Measurements from ENCODE around the gene SLC35A2. TPM values are rescaled to one million over a fixed set of nuclear protein-coding genes. Genes with fewer than 3 reads are reported as not detected.
A peak's percentile ranks its signal among the peaks of the same experiment; 100 is the strongest.
"Not testable (repeated sequence)": the region's sequence is repeated elsewhere in the genome, so short reads cannot be mapped to it uniquely, and the experiment has no call there.

Gene SLC35A2
- total and polyA plus RNA-seq, 4 donors = 16.7 to 41.2 (median 32.0) TPM

- peak; percentile 92 for ATAC-seq (ENCODE audit: insufficient read depth, low FRiP score)
- Histone ChIP-seq H3K36me3 (ENCODE audit: control insufficient read depth in 4 of 4, insufficient read depth in 4 of 4, low read length in 4 of 4) (peaks cover 0 to 3% (median under 1%) of the 10 kb centered on the region in 4 donors), H3K27ac (ENCODE audit: low read depth in 1 of 2, low read length in 1 of 2) (peak overlapping the region; percentile 12 to 43), H3K4me3 (peak overlapping the region; percentile 36), H3K9ac (ENCODE audit: insufficient read depth in 1 of 2, low read length in 2 of 2) (no peak overlapping the region), H3K27me3 (ENCODE audit: control insufficient read depth in 3 of 3, insufficient read depth in 3 of 3, low read length in 2 of 3) (no peaks in the 10 kb centered on the region), H3K4me1 (ENCODE audit: control insufficient read depth in 5 of 5, insufficient read depth in 5 of 5, low read length in 5 of 5) (peaks cover 0 to 8% (median 3%) of the 10 kb centered on the region in 5 donors), H3K9me3 (ENCODE audit: control insufficient read depth in 4 of 4, insufficient read depth in 3 of 4, low read length in 3 of 4) (peaks cover 0 to 1% (median 0%) of the 10 kb centered on the region in 4 donors)
- peak; percentile 88 to 90 (median 89) for DNase-seq
- 4 to 38% methylated on average over 20 to 68 of the region's 68 CpGs for WGBS, 2 donors
- TF ChIP-seq, protein P1, sequence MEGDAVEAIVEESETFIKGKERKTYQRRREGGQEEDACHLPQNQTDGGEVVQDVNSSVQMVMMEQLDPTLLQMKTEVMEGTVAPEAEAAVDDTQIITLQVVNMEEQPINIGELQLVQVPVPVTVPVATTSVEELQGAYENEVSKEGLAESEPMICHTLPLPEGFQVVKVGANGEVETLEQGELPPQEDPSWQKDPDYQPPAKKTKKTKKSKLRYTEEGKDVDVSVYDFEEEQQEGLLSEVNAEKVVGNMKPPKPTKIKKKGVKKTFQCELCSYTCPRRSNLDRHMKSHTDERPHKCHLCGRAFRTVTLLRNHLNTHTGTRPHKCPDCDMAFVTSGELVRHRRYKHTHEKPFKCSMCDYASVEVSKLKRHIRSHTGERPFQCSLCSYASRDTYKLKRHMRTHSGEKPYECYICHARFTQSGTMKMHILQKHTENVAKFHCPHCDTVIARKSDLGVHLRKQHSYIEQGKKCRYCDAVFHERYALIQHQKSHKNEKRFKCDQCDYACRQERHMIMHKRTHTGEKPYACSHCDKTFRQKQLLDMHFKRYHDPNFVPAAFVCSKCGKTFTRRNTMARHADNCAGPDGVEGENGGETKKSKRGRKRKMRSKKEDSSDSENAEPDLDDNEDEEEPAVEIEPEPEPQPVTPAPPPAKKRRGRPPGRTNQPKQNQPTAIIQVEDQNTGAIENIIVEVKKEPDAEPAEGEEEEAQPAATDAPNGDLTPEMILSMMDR (IDR thresholded peaks at IDR 0.05; ENCODE audit: control extremely low read depth, extremely low read depth) = peak; percentile 41
Observed at GRCh38 chrX:48891402-48892288, 19.8 kb downstream of the SLC35A2 start.

- peaks cover 0 to 3% (median under 1%) of the 10 kb centered on the region in 4 donors for H3K36me3 ChIP-seq (ENCODE audit: control insufficient read depth in 4 of 4, insufficient read depth in 4 of 4, low read length in 4 of 4)
- H3K27ac ChIP-seq (ENCODE audit: low read depth in 1 of 2, low read length in 1 of 2) = peak overlapping the region; percentile 5 to 12
- H3K4me1 ChIP-seq (ENCODE audit: control insufficient read depth in 5 of 5, insufficient read depth in 5 of 5, low read length in 5 of 5) = peaks cover 0 to 5% (median 0%) of the 10 kb centered on the region in 5 donors
- 0 to 41% methylated on average over 17 to 35 of the region's 35 CpGs for WGBS, 2 donors
- peak overlapping the region; percentile 36 for H3K4me3 ChIP-seq
- H3K9ac ChIP-seq (ENCODE audit: insufficient read depth in 1 of 2, low read length in 2 of 2) = peak overlapping the region in 1 of 2 donors; percentile 68
- H3K9me3 ChIP-seq (ENCODE audit: control insufficient read depth in 4 of 4, insufficient read depth in 3 of 4, low read length in 3 of 4) = no peaks in the 10 kb centered on the region
- ATAC-seq (ENCODE audit: insufficient read depth, low FRiP score) (peak; percentile 39), DNase-seq (peak; percentile 11 to 24 (median 16))
- no peaks in the 10 kb centered on the region for H3K27me3 ChIP-seq (ENCODE audit: control insufficient read depth in 3 of 3, insufficient read depth in 3 of 3, low read length in 2 of 3)
- TF ChIP-seq, protein P1 (IDR thresholded peaks at IDR 0.05; ENCODE audit: control extremely low read depth, extremely low read depth) = no peak
Observed at GRCh38 chrX:48890934-48891401, 20.5 kb downstream of the SLC35A2 start.

DNA sequence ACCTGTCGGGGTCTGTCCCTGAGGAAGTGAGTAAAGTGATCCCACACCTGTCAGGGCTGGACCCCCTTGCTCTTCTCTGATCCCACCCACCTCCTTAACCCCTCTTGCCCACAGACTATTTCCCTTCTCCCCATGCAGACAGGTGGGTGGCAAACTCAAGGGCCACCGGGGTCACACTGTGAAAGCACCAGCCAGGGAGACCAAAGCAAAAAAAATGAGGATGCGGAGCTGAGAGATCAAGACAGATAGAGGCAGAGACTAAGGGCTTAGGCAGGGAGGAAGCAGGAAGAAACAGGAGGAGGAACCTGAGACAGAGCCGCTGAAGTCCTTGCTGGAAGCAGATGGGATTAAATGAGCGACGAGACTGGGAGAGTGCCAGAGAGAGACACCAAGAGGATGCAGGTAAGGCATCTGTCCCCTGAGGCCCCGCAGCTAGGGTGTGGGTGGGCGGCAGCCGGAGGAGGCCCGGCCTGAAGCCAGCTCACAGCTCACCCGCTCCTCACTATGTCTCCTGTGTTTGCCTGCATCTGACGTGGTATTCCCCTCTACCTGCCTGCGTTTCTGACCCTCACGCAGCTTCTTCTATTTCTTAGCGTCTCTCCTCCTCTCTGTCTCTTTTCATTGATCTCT, 21.0 kb downstream of the SLC35A2 start:
- H3K27me3 ChIP-seq (ENCODE audit: control insufficient read depth in 3 of 3, insufficient read depth in 3 of 3, low read length in 2 of 3) = no peaks in the 10 kb centered on the region
- 21 to 54% methylated on average over 11 to 15 of the region's 15 CpGs for WGBS, 2 donors
- H3K27ac ChIP-seq (ENCODE audit: low read depth in 1 of 2, low read length in 1 of 2) = no peak overlapping the region
- peaks cover 0 to 5% (median 0%) of the 10 kb centered on the region in 5 donors for H3K4me1 ChIP-seq (ENCODE audit: control insufficient read depth in 5 of 5, insufficient read depth in 5 of 5, low read length in 5 of 5)
- ATAC-seq (ENCODE audit: insufficient read depth, low FRiP score) = no peak
- no peak overlapping the region for H3K4me3 ChIP-seq
- H3K9ac ChIP-seq (ENCODE audit: insufficient read depth in 1 of 2, low read length in 2 of 2) = peak overlapping the region in 1 of 2 donors; percentile 68
- H3K36me3 ChIP-seq (ENCODE audit: control insufficient read depth in 4 of 4, insufficient read depth in 4 of 4, low read length in 4 of 4) = peaks cover 0 to 3% (median under 1%) of the 10 kb centered on the region in 4 donors
- no peaks in the 10 kb centered on the region for H3K9me3 ChIP-seq (ENCODE audit: control insufficient read depth in 4 of 4, insufficient read depth in 3 of 4, low read length in 3 of 4)
- TF ChIP-seq, protein P1 (IDR thresholded peaks at IDR 0.05; ENCODE audit: control extremely low read depth, extremely low read depth) = no peak
- peak in 1 of 3 donors; percentile 4 for DNase-seq

DNA sequence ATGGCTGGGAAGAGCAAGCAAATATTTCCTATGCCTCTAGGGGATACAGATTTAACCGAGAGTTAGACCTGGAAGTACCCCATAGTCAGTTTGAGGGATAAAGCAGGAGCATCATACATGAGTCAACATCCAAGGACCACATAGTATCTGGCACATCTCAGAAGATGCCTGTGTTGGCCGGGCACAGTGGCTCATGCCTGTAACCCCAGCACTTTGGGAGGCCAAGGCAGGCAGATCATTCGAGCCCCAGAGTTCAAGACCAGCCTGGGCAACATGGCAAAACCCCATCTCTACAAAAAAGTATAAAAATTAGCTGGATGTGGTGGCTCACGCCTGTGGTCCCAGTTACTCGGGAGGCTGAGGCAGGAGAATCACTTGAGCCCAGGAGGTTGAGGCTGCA, 24.9 kb downstream of the SLC35A2 start:
- not testable (repeated sequence) for DNase-seq; H3K9me3 ChIP-seq (ENCODE audit: control insufficient read depth in 4 of 4, insufficient read depth in 3 of 4, low read length in 3 of 4); H3K27me3 ChIP-seq (ENCODE audit: control insufficient read depth in 3 of 3, insufficient read depth in 3 of 3, low read length in 2 of 3); ATAC-seq (ENCODE audit: insufficient read depth, low FRiP score); H3K4me1 ChIP-seq (ENCODE audit: control insufficient read depth in 5 of 5, insufficient read depth in 5 of 5, low read length in 5 of 5); H3K4me3 ChIP-seq; H3K27ac ChIP-seq (ENCODE audit: low read depth in 1 of 2, low read length in 1 of 2); H3K9ac ChIP-seq (ENCODE audit: insufficient read depth in 1 of 2, low read length in 2 of 2); H3K36me3 ChIP-seq (ENCODE audit: control insufficient read depth in 4 of 4, insufficient read depth in 4 of 4, low read length in 4 of 4)
- WGBS, 2 donors = 81 to 89% methylated on average over 5 of the region's 5 CpGs

Data from lung (tissue), 12 donors.